Tibial nerve (tissue), 3 donors: ENCODE measurements around the gene RBM44.

Experiments used
- POLR2A ChIP-seq, 2 donors: fragments of 450-650 bp; IDR thresholded peaks; one replicate each; pipeline ENCODE4 v1.6.1; 2017; ENCODE audit warnings: antibody characterized with exemption in 2 of 2, mild to moderate bottlenecking in 2 of 2, moderate library complexity in 2 of 2
- TF ChIP-seq, protein P1 (sequence below), 5 experiments: fragments of 200-600 bp in 3 of 5; fragments of 450-650 bp in 2 of 5; sonication (generic) in 3 of 5; IDR thresholded peaks; one replicate each; pipeline ENCODE4 v1.5.1; 2016 to 2019; ENCODE audit warnings: antibody characterized with exemption in 5 of 5, mild to moderate bottlenecking in 3 of 5, moderate library complexity in 2 of 5

DNA sequence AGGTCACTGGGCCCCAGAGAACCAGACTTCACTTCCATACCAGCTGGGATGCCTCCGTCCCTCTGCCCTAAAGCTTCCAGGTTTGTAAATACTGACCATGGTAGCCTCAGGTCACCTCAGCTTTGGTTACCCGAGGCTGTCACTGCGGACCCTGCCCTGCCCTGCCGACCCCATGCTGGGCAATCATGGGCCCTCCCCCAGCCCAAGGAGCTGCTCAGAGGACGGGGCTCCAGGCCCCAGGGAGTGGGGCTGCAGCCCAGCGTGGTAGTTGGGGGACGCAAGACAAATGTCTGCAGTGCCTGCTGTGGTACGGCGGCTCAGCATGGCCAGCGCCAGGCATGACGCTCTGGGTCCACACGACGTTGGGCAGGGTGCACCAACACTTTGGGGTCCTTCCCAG, 86.1 kb downstream of the RBM44 start:
- TF ChIP-seq, protein P1, sequence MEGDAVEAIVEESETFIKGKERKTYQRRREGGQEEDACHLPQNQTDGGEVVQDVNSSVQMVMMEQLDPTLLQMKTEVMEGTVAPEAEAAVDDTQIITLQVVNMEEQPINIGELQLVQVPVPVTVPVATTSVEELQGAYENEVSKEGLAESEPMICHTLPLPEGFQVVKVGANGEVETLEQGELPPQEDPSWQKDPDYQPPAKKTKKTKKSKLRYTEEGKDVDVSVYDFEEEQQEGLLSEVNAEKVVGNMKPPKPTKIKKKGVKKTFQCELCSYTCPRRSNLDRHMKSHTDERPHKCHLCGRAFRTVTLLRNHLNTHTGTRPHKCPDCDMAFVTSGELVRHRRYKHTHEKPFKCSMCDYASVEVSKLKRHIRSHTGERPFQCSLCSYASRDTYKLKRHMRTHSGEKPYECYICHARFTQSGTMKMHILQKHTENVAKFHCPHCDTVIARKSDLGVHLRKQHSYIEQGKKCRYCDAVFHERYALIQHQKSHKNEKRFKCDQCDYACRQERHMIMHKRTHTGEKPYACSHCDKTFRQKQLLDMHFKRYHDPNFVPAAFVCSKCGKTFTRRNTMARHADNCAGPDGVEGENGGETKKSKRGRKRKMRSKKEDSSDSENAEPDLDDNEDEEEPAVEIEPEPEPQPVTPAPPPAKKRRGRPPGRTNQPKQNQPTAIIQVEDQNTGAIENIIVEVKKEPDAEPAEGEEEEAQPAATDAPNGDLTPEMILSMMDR (IDR thresholded peaks at IDR 0.05): no peak
- no peak for TF ChIP-seq POLR2A (IDR thresholded peaks at IDR 0.05)
